ENCODE data around the gene GNAI3. TPM values are rescaled to one million over a fixed set of nuclear protein-coding genes. Genes with fewer than 3 reads are reported as not detected.

Gene GNAI3
- total and polyA plus RNA-seq, 10 of the 15 experiments (the other 5 are each of a cell fraction or from before 2014, with no cell fraction given), result 5.9 to 13.8 (median 8.0) TPM

DNA sequence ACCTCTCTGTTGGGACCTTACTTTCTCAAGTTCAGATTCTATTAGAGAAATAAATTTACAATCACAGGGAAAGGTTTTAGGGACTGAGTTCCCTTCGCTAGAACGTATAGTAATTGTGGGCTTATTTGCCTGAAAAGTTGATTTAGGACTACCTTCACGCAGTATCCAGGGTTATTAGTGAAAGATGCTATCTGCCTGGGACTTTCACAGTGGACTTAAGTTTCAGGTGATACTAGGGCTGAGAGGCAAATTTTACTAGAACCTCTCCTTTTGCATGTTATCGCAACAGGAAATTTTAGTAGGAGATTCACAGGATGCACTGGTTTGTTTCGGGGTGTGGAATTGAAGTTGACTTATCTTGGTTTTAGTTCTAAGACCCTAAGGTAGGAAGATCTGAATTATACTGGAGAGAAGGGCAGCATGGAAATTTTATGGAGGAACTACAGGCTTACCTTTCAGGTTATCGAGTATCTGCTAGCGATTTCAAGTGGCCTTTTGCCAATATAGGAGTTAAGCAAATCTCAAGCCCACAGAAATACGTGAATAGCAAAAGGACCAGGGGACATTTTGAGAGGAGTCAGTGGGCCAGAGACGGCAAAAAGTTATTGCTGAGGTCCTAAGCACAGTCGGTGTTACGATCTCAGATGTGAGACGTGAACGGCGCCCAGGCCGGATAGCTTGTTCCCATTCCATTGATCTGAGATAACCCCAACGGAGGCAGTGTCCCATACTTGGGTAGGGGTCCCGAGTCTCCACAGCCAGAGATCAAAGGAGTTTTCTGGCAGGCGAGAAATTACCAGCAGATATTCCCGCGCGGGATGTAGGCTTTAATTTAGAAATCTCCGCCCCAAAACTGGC is 723 bp upstream of the GNAI3 start:
- peaks cover 58% of the 10 kb centered on the region for H3K79me2 ChIP-seq (ENCODE audit: control insufficient read depth, insufficient read depth, low read length)
- TF ChIP-seq STAT3 (IDR thresholded peaks at IDR 0.05; ENCODE audit: low read depth, low read length), result no peak
- 0 out of 2 replicates have a peak, but pooled peaks have one; percentile 7 for TF ChIP-seq NKRF (conservative IDR thresholded peaks at IDR 0.05)
- TF ChIP-seq USF2 (IDR thresholded peaks at IDR 0.05; ENCODE audit: borderline replicate concordance, low read depth, low read length), result no peak
- no peak for TF ChIP-seq RAD21 (IDR thresholded peaks at IDR 0.05; ENCODE audit: insufficient read depth, low read depth, low read length)
- DNase-seq (ENCODE audit: low read depth, low spot score) (no peak), FAIRE-seq (no peak), ATAC-seq (peak; percentile 35)
- in situ Hi-C loops (cut with MboI) (loop anchor here (5.0 kb wide), 3 partner anchors 75 to 440 kb away; no protein-coding TSS in a partner anchor), intact Hi-C loops (cut with micrococcal nuclease; ENCODE audit: unreplicated experiment) (loop anchor here (1.0 to 5.0 kb wide), 4 partner anchors 72 to 437 kb away; partner anchors contain the start of genes AHCYL1, AMPD2 and GNAT2)
- ChIA-PET SMC1A (ENCODE audit: uncharacterized antibody, unreplicated experiment) (interaction anchor here (0.7 to 4.6 kb wide), 20 partner anchors 12 to 437 kb away, joined by 3 to 117 read pairs (median 12); partner anchors contain the start of genes AHCYL1, AMPD2 and GNAT2), POLR2A (interaction anchor here (0.8 to 3.1 kb wide), 19 partner anchors 12 to 437 kb away, joined by 3 to 34 read pairs (median 6); partner anchors contain the start of genes AHCYL1, AMPD2, ATXN7L2 and GNAT2), CTCF (interaction anchor here (0.7 to 7.6 kb wide), 25 partner anchors 13 to 439 kb away, joined by 3 to 201 read pairs (median 11); partner anchors contain the start of genes AHCYL1, AMPD2, CYB561D1 and GNAT2), RAD21 (ENCODE audit: unreplicated experiment) (interaction anchor here (0.6 to 4.1 kb wide), 29 partner anchors 9 to 487 kb away, joined by 3 to 106 read pairs (median 5); partner anchors contain the start of genes AHCYL1, AMPD2, CYB561D1 and GNAT2)
- H3K27me3 ChIP-seq (replicated peaks in 1 of 2; ENCODE audit: control insufficient read depth in 2 of 2, insufficient read depth in 2 of 2, low read length in 1 of 2), result no peaks in the 10 kb centered on the region
- WGBS (ENCODE audit: insufficient coverage, insufficient replicate concordance, low lambda C conversion rate, missing lambda C conversion rate), result 2% methylated on average over 22 of the region's 22 CpGs
- peaks cover 6% of the 10 kb centered on the region for H3K4me1 ChIP-seq (ENCODE audit: control insufficient read depth, insufficient read depth, low read length)
- peak overlapping the region; percentile 99 for H3K4me2 ChIP-seq (ENCODE audit: control insufficient read depth, insufficient read depth)
- H3K36me3 ChIP-seq (ENCODE audit: control insufficient read depth in 2 of 2, insufficient read depth in 2 of 2, low read length in 1 of 2), result no peaks in the 10 kb centered on the region
- peak overlapping the region; percentile 86 for H2AFZ ChIP-seq (ENCODE audit: control insufficient read depth, low read depth, low read length)
- no peaks in the 10 kb centered on the region for H4K20me1 ChIP-seq (ENCODE audit: control insufficient read depth, insufficient read depth)
- peak overlapping the region; percentile 96 for H3K9ac ChIP-seq (ENCODE audit: control insufficient read depth, insufficient read depth, low read length)
- no peaks in the 10 kb centered on the region for H3K9me3 ChIP-seq (replicated peaks; ENCODE audit: control insufficient read depth, insufficient read depth, low read length)
- BruUV-seq (replicated peaks), result TSS peak; percentile 98
- peak overlapping the region; percentile 92 for H3K4me3 ChIP-seq
- H3K27ac ChIP-seq (ENCODE audit: control insufficient read depth, insufficient read depth), result peak overlapping the region; percentile 96
